CD4-positive, alpha-beta T cell treated with Interleukin-17A for 1 hour (primary cell): Measurements from ENCODE around the gene AFF3.
"Not testable (repeated sequence)": the region's sequence is repeated elsewhere in the genome, so short reads cannot be mapped to it uniquely, and the experiment has no call there.

Experiments used
- DNase-seq: peaks from one replicate; pipeline ENCODE4 v3.0.0-alpha.2; 2020

Gene AFF3

DNA sequence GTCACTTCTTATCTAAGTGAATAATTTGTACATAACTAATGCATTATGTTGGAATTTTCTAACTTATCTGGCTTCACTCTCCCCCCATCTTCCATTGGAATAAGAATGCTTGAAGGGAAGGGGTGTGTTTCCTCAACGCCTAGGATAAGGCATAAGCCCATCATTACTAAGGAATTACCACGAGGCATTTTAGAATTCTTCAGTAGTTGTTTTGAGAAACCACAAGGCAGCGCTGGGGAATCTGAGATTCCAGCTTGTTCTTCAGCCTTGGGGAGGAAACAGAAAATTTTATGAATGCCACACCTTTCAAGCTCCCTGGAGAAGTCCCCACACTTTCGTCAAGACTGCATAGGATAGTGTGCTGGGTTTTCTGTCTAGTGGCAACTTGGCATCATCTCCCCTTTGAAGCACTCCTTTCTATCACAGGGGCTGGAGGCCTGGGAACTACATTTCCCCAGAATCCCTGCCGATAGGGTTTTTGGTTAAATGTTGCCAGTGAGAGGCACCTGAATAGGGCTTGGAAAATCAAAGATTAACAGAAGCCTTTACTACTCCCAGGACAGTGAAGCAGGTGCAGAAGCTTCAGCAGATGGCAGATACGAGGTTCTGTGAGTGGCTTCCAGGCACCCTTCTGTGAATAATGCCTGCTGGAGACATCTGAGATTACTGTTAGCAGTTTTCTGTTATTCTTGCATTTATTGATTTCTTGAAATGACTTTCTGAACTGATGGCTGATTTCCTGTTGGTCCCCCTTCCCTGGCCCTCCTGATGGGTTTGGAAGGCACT is 459.9 kb downstream of the AFF3 start:
- DNase-seq, result no peak

DNA sequence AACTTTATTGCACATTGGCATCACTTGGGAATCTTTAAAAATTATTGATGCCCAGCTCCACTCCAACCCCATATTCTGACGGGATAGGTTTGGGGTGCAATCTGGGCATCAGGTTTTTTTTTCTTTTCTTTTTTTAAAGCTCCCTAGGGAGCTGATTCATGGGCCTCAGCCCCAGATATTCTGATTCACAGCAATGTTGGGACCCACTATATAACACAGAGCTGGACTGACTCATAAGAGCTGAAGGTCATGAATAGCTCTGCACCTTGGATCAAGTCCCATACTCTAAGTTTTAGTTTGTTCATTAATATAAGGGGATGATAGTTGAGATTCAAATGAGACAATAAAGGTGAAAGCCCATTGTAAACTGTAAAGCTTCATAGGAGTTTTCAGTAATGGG is 461.4 kb downstream of the AFF3 start:
- no peak for DNase-seq

GRCh38 chr2:99679518-99679917 is 462.9 kb downstream of the AFF3 start:
- no peak for DNase-seq

- DNase-seq, result no peak
Measured at GRCh38 chr2:99678625-99679024, 463.8 kb downstream of the AFF3 start.

- no peak for DNase-seq
Measured at GRCh38 chr2:99677814-99678213, 464.6 kb downstream of the AFF3 start.

DNA sequence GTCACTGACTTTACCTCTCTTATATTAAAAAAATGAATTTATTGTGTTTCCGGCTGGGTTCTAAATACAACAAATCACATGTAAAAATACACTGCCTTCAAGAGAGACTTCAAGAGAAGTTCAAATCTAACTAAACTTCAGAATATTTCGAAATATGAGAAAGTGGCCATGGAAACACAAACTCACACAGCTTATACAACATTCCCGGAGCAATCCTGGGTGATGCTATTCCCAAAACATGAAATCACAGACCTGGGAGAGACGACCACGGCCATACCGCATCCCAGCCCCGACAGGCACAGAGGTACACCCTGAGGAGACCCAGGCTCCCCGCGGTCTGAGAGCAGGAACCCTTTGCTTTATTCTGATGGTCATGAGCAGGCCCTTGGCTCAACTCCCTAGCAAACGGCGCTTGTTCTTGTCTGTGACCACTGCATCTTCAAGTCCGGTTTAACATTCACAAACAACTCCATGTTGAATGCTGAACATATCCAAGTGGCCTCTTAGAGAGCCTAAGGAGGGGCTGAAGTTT is 467.2 kb downstream of the AFF3 start:
- no peak for DNase-seq

- no peak for DNase-seq
Measured at GRCh38 chr2:99674090-99674489, 468.3 kb downstream of the AFF3 start.

GRCh38 chr2:99672766-99673350 is 469.5 kb downstream of the AFF3 start:
- DNase-seq, result no peak

- no peak for DNase-seq
Measured at GRCh38 chr2:99670768-99671734, 471.3 kb downstream of the AFF3 start.

DNA sequence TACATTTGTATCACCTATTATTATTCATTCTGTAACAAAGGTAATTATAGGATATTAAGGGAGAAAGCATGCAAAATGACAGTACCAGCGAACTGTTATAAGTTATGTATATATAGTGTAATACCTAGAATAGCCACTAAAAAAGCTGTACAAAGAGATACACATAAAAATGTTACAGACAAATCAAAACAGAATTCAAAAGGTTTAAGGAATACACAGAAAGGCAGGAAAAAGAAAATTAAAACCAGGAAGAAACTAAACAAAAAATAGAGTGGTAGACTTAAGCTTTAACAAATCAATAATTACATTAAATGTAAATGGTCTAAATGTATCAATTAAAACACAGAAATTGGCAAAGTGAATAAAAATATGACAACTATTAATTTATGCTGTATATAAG is 476.1 kb downstream of the AFF3 start:
- no peak for DNase-seq

DNA sequence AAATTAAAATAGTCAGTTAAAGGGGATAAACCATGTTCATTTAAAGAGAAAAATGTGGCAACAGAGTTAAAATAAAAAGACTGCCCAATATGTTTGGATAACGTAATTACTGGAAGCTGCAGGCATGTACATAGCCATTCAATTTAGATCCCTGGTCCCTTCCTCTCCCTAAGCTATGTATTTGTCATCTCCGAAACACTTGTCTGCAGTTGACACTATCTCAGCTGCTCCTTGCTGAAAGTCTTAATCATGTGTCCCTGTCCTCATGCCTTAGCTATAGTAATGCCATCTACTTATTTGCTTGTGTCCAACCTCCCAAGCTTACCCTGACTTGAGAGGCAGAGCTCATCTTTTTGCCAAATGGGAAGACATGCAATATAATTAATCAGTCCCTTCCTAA is 478.7 kb downstream of the AFF3 start:
- DNase-seq, result no peak

GRCh38 chr2:99662761-99663341 is 479.5 kb downstream of the AFF3 start:
- DNase-seq, result no peak

- not testable (repeated sequence) for DNase-seq
Measured at GRCh38 chr2:99661761-99662160, 480.6 kb downstream of the AFF3 start.

DNA sequence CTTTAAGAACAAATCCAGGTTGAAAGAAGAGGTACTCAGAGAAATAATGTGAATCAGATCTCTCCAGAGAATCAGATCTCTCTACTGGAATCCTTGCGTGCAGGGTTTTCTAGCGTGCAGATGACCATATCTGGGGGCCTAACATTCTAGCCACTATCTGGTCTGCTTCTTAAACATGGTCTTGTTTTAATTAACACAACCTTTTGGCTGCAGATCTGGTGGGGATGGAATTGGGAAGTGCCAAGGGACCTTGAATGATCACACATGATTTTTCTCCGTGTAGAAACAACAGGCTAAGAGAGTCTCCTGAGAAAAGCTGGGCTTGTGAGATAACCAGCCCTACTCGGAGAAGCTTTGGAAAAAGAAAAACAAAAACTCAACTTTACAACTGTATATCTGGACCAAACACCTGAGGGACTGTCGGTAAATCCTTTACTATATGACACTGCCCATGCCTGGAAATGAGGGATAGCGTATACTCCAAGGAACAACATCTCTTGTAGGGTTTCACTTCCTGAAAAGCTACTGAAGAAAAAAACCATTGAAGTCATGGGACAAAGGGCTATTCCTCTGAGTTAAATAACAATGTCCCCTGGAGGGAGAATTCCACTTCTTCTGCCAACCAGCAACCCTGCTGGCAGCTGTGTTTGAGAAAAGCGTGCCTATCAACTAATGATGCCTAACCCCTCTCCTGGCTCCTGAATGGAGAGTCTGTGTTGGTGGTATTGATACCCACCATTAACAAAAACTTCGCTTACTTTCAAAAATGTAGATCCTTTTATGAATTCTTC is 481.6 kb downstream of the AFF3 start:
- no peak for DNase-seq

DNA sequence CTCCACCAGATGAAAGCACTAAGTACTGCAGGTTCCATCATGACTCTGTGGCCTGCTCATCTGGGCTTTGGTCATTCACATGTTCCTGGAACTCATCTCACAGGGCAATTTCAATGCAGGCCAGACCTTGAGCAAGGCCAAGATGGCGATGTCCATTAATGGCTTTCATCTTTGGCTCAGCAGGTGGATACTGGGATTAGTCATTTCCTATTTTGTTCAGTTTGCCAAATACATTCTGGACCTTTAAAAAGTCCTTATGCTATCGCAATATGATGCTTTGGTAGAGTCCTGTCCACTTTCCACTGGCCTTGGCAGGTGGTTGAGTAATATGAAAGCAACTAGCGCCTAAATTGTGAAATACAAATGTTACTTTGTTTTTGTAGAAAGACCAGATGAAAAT is 482.5 kb downstream of the AFF3 start:
- no peak for DNase-seq

DNA sequence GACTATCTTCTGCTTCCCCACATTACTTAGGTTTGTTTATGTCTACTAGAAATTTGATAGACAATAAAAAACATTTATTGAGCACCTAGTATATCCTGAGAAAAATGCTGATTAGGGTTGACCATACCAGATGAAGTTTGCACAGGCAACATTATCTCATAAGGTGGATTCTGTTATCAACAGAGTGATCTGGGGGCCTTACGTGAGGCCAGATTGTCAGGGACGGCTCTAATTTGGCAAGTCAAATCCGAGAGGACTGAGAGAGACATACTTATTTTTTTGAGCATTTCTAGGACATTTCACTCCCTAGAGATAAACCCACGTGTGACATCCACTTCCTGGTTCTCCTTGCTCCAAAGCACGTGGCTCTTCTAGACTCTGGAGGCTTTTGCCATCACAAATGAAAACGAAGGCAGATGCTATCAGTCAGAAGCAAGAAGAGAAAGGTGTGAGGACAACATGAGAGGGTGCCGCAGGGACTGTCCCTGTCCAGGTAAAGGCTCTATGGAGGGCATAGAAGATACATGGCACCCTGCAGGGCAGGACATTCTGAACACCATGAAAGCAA is 484.6 kb downstream of the AFF3 start:
- no peak for DNase-seq

- DNase-seq, result no peak
Measured at GRCh38 chr2:99656994-99657393, 485.4 kb downstream of the AFF3 start.

GRCh38 chr2:99653433-99653832 is 489.0 kb downstream of the AFF3 start:
- DNase-seq, result no peak

- DNase-seq, result no peak
Measured at GRCh38 chr2:99652862-99653261, 489.5 kb downstream of the AFF3 start.

DNA sequence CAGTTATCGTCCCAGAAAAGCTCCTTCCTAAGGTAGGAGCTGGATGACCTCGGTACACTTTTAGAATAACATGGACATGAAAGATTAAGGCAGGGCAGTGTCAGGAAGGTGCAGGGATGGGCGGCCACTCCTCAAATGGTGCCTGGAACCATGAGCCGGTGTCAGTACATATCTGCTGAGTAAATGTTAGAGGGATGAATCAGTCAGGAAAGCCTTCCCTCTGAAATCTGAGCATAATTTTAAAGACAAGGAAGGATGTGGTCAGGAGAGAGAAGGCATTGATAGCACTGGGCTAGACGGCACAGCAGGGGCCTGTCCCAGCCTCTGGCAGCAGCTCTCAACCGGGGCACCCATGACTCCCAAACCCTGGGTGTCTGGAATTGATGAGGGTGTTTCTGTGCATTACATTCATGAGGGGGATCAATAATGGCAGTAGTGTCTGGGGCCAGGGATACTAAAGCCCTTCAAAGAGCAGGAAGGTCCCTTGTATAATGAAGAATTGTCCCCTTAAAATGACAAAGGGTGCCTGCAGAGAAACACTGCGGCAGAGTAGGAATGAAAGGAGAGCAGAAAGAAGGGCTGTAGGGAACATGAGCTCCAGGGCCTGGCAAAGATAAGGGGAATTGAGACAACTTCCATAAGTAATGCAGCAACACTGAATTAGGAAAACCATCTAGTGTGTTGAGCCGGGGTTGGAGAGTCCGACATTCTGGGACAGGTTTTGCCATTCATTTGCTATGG is 490.3 kb downstream of the AFF3 start:
- no peak for DNase-seq
